GM03348 (cell line): ENCODE results near the gene CCDC88B.
A peak's percentile ranks its signal among the peaks of the same experiment; 100 is the strongest.
"Not testable (repeated sequence)": the region's sequence is repeated elsewhere in the genome, so short reads cannot be mapped to it uniquely, and the experiment has no call there.

Experiments
- DNase-seq: peaks from one replicate; pipeline ENCODE4 v3.0.0; 2012; ENCODE audit warnings: low spot score

The CCDC88B gene

DNA sequence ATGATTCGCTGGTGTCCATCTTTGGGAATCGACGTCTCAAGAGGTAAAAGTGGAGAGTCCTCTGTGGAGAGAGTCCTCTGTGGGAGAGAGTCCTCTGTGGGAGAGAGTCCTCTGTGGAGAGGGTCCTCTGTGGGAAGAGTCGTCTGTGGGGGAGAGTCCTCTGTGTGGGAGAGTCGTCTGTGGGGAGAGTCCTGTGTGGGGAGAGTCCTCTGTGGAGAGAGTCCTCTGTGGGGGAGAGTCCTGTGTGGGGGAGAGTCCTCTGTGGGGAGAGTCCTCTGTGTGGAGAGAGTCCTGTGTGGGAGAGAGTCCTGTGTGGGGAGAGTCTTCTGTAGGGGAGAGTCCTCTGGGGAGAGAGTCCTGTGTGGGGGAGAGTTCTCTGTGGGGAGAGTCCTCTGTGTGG lies 19.0 kb upstream of the CCDC88B start:
- no peak for DNase-seq

DNA sequence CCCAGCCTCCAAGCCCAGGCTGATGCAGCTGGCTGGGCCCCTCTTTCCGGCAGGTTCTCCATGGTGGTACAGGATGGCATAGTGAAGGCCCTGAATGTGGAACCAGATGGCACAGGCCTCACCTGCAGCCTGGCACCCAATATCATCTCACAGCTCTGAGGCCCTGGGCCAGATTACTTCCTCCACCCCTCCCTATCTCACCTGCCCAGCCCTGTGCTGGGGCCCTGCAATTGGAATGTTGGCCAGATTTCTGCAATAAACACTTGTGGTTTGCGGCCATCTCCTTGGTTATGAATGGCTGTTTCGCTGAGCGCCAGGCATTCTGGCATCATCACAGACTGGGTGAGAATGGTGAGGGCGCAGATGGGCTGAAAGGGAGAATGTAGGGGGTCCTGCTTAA lies 18.5 kb upstream of the CCDC88B start:
- no peak for DNase-seq

DNA sequence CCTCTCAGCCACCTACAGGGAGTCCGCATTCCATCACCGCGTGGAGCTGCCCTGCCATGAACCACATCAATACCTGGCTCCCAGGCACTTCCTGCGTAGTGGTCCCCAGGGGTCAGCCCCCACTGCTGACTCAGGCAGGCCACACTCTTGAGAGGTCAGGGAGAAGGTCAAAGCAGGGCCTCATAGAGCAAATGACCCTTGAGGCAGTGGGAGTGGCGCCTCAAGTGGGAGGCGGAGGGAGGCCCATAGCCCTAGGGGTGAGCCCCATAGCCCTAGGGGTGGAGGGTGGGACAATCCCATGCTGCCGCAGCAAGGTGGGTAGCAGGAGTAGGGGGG lies 17.1 kb upstream of the CCDC88B start:
- DNase-seq = no peak

DNA sequence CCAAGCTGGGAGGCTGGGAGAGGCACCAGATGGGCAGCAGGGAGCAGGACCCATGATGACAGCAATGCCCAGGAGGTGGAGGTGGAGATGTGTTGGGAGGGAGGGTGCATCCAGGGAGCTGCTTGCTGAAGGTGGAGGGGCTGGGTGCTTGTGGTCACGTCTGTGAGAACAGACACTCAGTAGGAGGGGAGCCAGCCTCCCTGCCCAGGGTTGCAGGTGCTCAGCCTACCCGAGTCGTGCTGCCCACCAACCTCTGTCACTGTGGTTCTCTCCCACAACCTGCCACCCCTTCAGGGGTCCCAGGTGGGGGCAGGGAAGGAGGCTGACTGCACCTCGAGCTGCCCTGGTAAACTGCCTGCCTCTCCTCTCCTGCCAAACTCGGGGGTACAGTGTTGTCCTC lies 16.6 kb upstream of the CCDC88B start:
- DNase-seq = no peak

DNA sequence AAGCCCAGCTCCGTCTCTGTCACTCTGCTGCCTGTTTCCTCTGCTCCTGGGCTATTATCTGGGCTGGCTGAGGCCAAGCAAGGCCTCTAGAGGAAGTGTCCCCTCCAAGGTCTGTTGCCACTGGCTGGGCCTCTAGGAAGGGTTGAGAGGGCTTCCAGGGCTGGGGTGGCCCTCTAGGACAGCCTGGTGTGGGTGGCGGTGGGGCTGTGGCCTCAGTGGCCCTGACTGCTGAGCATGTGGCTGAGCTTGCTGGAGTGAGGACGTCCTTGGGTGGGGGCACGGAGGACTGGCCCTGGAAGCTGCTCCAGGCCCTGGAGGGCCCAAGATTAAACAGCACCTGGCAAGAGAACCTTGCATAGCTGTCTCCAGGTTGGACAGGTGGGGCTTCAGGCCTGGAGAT lies 16.0 kb upstream of the CCDC88B start:
- DNase-seq = not testable (repeated sequence)

DNA sequence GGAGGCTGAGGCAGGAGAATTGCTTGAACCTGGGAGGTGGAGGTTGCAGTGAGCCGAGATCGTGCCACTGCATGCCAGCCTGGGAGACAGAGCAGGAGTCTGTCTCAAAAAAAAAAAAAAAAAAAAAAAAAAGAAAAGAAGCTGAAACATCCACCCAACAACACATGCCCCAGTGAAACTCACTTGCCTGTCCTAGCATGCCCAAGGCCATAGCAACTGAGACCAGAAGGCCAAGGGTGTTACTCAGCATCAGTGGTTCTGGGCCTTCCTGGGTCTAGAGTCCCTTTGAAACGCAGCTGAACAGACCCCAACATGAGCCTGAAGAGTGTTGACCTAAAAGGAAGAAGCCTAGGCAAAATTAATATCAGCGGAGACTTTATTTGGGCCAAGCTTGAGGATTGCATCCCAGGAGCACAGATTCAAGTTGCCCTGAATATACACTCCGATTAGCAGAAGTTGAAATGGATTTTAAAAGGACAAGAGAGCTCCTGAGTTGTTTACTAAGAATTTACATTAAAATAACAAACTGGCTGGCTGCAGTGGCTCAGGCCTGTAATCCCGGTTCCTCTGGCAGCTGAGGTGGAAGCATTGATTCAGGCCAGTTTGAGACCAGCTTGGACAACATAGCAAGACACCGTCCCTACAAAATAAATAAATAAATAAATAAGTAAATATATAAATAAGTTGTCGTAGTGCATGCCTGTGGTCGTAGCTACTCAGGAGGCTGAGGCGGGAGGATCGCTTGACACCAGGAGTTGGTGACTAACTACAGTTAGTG lies 15.1 kb upstream of the CCDC88B start:
- DNase-seq = no peak

DNA sequence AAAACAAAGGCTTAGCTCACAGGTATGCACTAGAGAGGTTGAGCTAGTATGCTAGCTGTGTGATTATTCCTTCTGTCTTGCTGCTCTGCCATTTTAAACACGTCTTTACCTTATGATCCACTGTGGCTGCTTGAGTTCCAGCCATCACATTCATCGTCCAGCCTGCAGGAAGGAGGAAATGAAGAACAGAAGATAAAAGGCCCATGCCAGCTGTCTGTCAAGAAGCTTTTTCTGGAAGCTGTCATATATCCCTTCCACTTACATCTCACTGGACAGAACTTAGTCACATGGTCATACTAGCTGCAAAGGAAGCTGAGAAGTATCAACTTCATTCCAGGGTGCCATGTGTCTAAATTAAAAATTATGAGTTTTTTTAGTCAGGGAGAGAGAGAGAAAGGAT lies 12.6 kb upstream of the CCDC88B start:
- DNase-seq = no peak

DNA sequence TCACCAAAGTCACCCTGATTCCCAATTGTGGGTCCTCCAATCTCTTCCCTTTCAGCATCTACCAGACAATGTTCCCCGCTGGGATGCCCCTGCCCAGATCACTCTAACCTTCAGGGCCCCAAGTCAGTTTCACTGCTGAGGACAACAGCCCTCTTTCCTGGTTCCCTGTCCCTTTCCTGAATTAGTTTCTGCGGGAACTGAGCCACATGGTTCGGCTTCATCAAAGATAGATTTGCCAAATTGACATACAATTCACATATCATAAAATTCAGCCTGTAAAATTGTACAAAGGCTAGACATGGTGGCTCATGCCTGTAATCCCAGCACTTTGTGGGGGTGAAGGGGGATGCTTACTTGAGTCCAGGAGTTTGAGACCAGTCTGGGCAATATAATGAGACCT lies 12.0 kb upstream of the CCDC88B start:
- DNase-seq = no peak

DNA sequence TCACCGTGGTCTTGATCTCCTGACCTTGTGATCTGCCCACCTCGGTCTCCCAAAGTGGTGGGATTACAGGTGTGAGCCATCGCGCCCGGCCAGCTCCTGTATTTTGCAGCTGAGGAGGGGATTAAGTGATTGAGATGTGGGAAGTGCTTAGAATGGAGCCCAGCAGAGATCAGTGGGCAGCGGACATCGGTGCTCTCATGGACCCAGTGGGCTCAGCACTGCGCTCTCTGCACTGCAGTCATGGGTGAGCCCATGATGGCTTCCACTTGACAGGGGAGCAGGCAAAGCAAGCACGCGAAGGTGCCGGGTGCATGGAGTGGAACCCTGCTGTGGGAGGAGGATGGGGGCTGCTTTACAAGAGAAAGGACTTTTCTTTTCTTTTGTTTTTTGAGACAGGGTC lies 9.1 kb upstream of the CCDC88B start:
- no peak for DNase-seq

DNA sequence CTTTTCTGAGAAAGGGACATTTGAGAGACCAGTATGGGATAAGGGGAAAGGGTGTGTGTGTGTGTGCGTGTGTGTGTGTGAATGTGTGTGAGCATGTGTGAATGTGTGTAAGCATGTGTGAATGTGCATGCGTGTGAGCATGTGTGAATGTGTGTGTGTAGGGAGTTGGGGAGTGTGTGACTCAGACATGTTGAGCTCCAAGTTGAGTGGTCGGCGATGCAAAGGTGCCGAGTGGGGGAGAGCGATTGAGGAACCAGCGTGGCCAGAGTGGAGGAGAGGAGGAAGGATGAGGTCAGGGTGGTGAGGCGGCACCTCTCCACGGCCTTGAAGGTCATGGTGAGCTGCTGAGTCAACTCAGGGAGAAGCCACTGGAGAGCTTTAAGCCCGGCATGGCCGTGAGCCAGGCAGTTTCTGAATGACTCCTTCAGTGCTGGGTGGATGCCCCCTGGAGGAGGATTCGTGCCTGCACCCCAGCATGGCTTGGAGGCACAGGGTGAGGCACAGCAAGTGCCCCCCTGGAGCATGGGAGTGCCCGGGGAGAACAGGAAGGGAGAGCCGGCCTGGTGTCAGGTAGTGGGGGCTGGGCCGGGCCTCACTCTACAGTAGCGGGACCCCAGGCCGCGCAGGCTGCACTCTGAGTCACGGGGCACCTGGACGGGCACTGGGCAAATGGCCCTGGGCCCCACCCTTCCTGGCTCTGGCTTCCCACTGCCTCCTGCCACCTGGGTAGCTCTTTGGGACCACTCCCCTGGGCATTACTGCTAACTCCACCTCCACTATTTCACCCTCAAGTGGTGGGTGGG lies 8.2 kb upstream of the CCDC88B start:
- peak; percentile 87 for DNase-seq

DNA sequence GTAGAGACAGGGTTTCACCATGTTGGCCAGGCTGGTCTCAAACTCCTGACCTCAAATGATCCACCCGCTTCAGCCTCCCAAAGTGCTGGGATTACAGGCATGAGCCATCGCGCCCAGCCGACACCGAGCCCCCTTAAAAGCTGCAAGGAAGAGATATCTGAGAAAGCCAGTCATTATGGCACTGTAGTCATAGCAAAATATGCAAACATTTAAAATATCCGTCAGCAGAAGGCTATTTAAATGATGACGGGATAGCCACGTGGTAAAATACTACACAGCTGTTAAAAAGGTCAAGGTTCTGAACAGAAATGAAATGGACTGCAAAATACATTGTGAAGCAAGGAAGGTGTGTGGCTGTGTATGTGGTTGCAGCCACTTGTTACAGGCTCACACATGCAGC lies 6.4 kb upstream of the CCDC88B start:
- no peak for DNase-seq

DNA sequence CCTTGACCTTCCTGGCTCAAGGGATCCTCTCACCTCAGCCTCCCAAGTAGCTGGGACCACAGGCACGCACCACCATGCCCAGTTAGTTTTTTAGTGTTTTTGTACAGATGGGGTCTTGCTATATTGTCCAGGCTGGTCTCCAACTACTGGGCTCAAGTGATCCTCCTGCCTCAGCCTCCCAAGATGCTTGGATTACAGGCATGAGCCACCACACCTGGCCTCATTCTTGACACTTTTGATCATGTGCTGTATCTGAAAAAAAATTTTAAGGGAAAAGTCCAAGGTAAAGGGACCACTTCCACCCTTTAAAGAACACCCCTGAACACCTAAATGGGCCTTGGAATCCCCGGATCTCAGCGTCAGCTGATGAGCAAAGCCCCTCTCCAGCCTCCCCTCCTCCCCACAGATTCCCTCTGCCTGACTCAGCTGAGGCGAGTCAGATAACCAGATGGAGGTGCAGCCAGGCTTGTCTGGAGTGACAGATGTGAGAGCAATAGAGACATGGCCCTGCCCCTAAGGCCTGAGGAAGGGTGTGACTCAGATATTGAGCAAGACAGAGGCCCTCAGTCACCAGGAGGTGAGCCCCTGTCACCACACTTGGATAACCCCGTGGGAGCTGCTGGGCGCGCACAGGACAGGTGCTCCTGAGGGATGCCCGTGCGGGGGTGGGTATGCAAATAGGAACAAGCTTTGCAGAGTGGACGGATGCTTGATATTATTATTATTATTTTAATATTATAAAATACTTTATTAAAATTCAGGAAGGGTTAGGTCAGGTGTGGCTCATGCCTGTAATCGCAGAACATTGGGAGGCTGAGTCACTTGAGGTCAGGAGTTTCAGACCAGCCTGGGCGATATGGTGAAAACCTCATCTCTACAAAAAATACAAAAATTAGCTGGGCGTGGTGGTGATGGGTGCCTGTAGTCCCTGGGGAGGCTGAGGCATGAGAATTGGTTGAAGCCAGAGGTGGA lies 5.0 kb upstream of the CCDC88B start:
- DNase-seq = peak; percentile 90

DNA sequence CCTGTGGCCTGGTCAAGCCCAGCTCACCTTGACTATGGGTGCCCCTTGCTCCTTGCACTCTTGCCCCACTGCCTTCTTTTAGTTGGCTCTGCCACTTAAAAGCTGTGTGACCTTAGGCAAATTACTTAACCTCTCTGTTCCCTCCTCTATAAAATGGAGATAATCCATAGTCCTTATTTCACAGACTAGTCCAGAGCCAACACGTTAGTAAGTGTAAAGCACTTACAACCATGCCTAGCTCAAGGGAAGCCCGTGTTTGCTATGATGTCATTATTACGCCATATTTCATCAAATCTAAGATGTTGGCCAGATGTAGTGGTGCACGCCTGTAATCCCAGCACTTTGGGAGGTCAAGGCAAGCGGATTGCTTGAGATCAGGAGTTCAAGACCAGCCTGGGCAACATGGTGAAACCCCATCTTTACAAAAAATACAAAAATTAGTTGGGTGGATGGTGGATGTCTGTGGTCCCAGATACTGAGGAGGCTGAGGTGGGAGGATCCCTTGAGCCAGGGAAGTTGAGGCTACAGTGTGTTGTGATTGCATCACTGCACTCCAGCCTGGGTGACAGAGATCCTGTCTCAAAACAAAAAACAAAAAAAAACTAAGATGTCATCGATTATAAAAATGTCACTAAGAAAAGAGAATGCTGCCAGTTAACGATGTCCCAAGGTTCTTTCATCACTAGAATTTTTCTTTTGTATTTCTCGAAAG lies 2.3 kb upstream of the CCDC88B start:
- DNase-seq = no peak

DNA sequence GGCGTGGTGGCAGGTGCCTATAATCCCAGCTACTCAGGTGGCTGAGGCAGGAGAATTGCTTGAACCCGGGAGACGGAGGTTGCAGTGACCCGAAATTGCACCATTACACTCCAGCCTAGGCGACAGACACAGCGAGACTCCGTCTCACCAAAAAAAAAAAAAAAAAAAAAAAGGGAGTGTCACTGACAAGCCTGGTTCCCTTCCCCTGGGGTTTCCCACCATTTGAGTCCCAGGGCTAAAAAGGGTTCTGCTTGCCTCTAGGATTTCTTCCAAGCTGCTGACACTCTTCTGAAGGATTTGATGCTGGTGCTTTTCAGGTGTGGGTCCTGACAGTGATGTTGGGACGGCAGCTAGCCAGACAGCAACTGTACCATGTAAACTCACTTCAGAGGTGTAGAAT lies 1.3 kb upstream of the CCDC88B start:
- DNase-seq = no peak

DNA sequence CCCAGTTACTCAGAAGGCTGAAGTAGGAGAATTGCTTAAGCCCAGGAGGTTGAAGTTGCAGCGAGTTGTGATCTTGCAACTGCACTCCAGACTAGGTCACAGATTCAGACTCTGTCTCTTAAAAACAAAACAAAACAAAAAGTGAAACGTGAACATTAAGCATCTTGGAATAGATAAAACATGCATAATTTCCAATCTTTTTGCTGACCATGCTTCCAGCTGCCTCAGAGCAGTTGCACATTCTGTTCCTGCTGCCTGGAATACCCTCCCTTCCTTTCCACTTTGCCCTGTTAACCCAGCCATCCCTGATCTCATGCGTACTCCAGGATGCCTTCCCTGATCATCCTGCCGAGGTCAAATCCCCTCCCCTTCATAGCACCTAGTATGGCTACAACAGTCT lies 718 bp upstream of the CCDC88B start:
- no peak for DNase-seq

DNA sequence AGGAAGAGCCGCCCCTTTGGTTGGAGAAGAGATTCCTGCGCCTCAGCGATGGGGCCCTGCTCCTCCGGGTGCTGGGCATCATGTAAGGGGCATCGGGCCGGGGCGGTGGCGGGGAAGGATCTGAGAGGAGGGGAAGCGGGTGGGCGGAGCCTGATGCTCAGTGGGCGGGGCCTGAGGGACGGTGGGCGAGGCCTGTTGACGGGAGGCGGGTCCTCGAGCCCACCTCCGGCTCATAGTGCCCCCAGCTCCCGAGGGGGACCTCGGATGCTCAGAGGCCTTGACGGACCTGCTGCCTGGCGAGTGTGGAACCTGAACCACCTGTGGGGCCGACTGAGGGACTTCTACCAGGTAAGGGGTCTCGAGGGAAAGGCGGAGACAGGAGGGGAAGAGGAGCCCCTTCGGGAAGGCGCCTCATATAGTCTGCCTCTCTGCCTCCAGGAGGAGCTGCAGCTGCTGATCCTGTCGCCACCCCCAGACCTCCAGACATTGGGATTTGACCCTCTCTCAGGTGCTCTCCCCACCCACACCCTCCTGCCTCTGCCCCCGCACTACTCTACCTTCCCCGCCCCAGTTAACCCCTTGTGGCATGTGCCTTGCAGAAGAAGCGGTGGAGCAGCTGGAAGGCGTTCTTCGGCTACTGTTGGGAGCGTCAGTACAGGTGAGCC lies 799 bp downstream of the CCDC88B start:
- DNase-seq = peak; percentile 33

DNA sequence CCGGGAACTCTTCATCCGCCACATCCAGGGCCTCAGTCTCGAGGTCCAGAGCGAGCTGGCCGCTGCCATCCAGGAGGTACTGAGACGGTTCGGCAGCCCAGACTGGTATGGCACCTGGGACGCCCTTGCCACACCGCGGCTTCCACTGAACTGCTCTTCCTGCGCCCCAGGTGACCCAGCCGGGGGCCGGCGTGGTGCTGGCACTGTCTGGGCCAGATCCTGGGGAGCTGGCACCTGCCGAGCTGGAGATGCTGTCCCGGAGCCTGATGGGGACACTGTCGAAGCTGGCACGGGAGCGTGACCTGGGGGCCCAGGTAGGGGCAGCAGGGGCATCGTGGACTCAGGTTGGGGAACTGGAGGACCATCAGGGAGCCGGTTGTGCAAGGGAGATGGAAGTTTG lies 1.4 kb downstream of the CCDC88B start:
- no peak for DNase-seq

DNA sequence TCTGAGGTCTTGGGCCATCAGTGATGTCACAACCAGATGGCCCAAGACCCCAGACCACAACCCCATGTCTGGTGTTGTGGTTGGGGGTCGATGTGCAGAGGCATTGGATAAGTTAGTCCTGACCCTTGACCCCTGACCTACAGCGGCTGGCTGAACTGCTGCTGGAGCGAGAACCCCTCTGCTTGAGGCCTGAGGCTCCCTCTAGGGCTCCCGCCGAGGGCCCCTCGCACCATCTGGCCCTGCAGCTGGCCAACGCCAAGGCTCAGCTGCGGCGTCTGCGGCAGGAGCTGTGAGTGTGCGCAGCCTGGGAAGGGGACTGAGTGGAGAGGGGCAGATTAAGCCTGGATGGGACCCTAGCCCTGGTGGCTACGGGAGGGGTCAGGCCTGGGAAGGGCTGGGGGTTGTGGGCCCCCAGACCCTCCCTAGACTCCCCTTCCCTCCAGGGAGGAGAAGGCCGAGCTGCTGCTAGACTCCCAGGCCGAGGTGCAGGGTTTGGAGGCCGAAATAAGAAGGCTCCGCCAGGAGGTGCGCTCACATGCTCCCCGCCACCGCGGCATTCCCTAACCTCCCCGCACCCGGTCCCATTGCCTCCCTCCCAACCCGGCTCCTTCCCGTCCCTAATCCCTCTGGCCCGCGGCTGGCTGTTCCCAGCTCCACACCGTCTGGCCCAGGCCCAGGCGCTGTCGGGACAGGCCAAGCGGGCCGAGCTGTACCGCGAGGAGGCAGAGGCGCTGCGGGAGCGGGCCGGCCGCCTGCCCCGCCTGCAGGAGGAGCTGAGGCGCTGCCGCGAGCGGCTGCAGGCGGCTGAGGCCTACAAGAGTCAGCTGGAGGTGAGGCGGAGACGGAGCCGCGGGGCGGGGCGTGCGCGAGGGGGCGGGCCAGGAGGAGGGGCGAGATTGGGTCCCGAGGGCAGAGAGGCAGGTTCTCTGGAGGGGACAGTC lies 2.1 kb downstream of the CCDC88B start:
- DNase-seq = peak; percentile 96

DNA sequence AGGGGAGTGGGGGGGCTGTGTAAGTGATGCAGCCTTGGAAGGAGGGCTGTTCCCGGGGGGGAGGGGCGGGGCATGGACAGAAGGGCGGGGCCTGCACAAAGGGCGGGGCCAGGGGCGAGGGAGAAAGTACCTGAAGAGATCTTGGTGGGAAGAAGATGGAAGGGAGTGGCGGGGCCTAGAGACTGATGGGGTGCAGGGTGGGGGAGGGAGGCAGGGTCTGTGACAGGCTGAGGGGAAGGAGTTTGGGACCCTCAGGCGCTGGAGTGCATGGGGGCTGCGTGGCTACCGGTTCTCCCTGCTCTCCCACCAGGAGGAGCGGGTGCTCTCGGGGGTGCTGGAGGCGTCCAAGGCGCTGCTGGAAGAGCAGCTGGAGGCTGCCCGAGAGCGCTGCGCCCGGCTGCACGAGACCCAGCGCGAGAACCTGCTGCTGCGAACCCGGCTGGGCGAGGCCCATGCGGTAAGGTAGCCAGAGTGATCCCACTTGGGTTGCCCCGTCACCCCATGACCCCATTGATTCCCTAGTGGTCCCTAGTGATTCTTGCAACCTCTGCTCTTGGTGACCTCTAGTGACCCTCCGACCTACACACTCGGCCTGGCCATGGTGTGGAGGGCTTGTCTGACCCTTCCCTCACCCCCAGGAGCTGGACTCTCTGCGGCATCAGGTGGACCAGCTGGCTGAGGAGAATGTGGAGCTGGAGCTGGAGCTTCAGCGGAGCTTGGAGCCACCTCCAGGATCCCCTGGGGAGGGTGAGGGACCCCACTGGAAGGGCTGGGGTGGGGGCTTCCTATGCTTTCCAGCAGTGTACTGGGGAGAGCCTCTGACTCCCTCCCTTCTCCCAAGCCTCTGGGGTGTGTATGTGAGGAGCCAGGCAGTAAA lies 3.1 kb downstream of the CCDC88B start:
- DNase-seq = no peak
